NB4 (cell line): ENCODE data around the gene TCEAL1.

Experiments used
- CTCF ChIP-seq: IDR thresholded peaks from one replicate; pipeline ENCODE4 v1.5.1; 2012; ENCODE audit warnings: low read depth, low read length
- POLR2A ChIP-seq: IDR thresholded peaks from 2 replicates; pipeline ENCODE4 v1.6.1; 2011; ENCODE audit warnings: mild to moderate bottlenecking; ENCODE audit not compliant: insufficient read length; ENCODE audit errors: extremely low read depth

GRCh38 chrX:103624111-103624510 is 4.7 kb upstream of the TCEAL1 start:
- TF ChIP-seq CTCF = no peak
- TF ChIP-seq POLR2A = no peak
